Vagina (tissue), 2 donors: Measurements from ENCODE around the gene ST8SIA5. TPM values are rescaled to one million over a fixed set of nuclear protein-coding genes. Genes with fewer than 3 reads are reported as not detected.
"Not testable (repeated sequence)": the region's sequence is repeated elsewhere in the genome, so short reads cannot be mapped to it uniquely, and the experiment has no call there.

Source experiments
- DNase-seq, 2 donors: peaks; one replicate each; pipeline ENCODE4 v3.0.0-alpha.2; 2017; ENCODE audit errors: extremely low spot score in 2 of 2
- H3K27ac ChIP-seq: fragments of 200-600 bp; sonication (generic); one replicate; pipeline ENCODE4 v1.5.1; 2019
- H3K27me3 ChIP-seq: fragments of 200-600 bp; sonication (generic); one replicate; pipeline ENCODE4 v1.5.1; 2019
- H3K36me3 ChIP-seq, 2 donors: fragments of 200-600 bp; sonication (generic); one replicate each; pipeline ENCODE4 v1.5.1; 2017 to 2019
- H3K4me1 ChIP-seq: fragments of 200-600 bp; sonication (generic); one replicate; pipeline ENCODE4 v1.5.1; 2019
- H3K4me3 ChIP-seq, 2 donors: fragments of 200-600 bp; sonication (generic); 1 replicate in 1 of 2; 2 replicates in 1 of 2; pipeline ENCODE4 v1.5.1; 2016 to 2019
- H3K9me3 ChIP-seq: fragments of 200-600 bp; sonication (generic); one replicate; pipeline ENCODE4 v1.5.1; 2019
- CTCF ChIP-seq, 3 experiments: fragments of 450-650 bp in 2 of 3; fragments of 200-600 bp in 1 of 3; sonication (generic) in 1 of 3; IDR thresholded peaks; one replicate each; pipeline ENCODE4 v1.5.1; 2017 to 2019; ENCODE audit warnings: antibody characterized with exemption in 3 of 3, mild to moderate bottlenecking in 2 of 3, moderate library complexity in 2 of 3
- POLR2A ChIP-seq, 2 donors: fragments of 450-650 bp; IDR thresholded peaks; one replicate each; pipeline ENCODE4 v1.6.1; 2017; ENCODE audit warnings: antibody characterized with exemption in 2 of 2, mild to moderate bottlenecking in 2 of 2, moderate library complexity in 2 of 2
- POLR2AphosphoS5 ChIP-seq, 2 donors: sonication (generic); formaldehyde crosslinking; IDR thresholded peaks; one replicate each; pipeline ENCODE4 v1.9.0; 2017; ENCODE audit warnings: antibody characterized with exemption in 2 of 2, mild to moderate bottlenecking in 2 of 2, low read depth in 1 of 2; ENCODE audit not compliant: insufficient read depth in 1 of 2
- intact Hi-C: fragments of 100-400 bp; cut with DNase I; formaldehyde crosslinking; loops from one replicate; pipeline ENCODE4 v1.15.1; 2023
- total RNA-seq: library from RNA; depleted of rRNA; stranded (reverse); fragments of >200 nt; gene quantifications from one replicate; pipeline ENCODE4 v1.2.3, GENCODE V29; 2016

The ST8SIA5 gene
- total RNA-seq, result not detected

GRCh38 chr18:46756559-46757201 lies at the start of gene ST8SIA5:
Gene ST8SIA5, minus strand, starts transcription at chr18:46757053. Its CDS starts 545 bp downstream, at chr18:46756508.
- H3K9me3 ChIP-seq, result no peaks in the 10 kb centered on the region
- H3K36me3 ChIP-seq, result no peaks in the 10 kb centered on the region
- peak within 1 kb of the TSS; percentile 16 to 22 for H3K4me3 ChIP-seq
- H3K4me1 ChIP-seq, result peaks cover 23% of the 10 kb centered on the region
- intact Hi-C loops, result no loop called here
- H3K27me3 ChIP-seq, result peaks cover 8% of the 10 kb centered on the region
- H3K27ac ChIP-seq, result no peak within 1 kb of the TSS
- DNase-seq, result no peak
- TF ChIP-seq POLR2AphosphoS5 (IDR thresholded peaks at IDR 0.05; ENCODE audit: insufficient read depth in 1 of 2, low read depth in 1 of 2), result no peak
- TF ChIP-seq CTCF (IDR thresholded peaks at IDR 0.05), result no peak
- TF ChIP-seq POLR2A (IDR thresholded peaks at IDR 0.05), result no peak

DNA sequence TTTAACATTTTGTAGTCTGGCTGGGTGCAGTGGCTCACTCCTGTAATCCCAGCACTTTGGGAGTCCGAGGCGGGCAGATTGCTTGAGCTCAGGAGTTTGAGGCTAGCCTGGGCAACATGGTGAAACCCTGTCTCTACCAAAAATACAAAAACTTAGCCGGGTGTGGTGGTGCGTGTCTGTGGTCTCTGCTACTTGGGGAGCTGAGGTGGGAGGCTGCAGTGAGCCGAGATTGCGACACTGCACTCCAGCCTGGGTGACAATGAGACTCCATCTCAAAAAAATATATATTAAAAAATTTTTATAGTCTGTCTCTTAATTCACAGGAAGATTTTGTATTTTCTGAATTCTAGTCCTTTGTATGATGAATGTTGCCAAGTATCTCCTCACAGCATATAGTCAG lies 39.1 kb upstream of the ST8SIA5 start:
- H3K27me3 ChIP-seq, DNase-seq, intact Hi-C loops: not testable (repeated sequence)

DNA sequence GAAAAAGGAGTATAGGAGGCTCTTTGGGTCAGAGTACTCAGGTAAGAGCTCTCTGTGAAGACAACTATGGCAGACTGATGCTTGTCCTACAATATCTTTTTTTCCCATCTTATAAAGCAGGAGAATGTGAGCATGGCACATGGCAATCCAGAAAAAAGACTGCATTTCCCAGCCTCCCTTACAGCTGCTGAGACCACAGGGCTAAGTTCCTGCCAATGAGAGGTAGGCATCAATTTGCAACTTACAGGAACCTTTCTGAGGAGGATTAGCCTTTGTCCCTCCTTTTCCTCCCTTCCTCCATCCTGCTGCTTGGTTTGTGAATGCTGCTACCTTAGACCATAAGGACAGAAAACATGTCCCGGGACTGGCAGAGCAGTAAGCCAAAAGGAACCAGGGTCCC lies 37.8 kb upstream of the ST8SIA5 start:
- no peak for DNase-seq
- Histone ChIP-seq H3K27me3 (no peaks in the 10 kb centered on the region), H3K36me3 (no peaks in the 10 kb centered on the region), H3K4me1 (no peaks in the 10 kb centered on the region), H3K4me3 (no peak overlapping the region), H3K27ac (no peak overlapping the region), H3K9me3 (no peaks in the 10 kb centered on the region)
- TF ChIP-seq POLR2AphosphoS5 (IDR thresholded peaks at IDR 0.05; ENCODE audit: insufficient read depth in 1 of 2, low read depth in 1 of 2) (no peak), POLR2A (IDR thresholded peaks at IDR 0.05) (no peak), CTCF (IDR thresholded peaks at IDR 0.05) (no peak)
- intact Hi-C loops, result no loop called here

More for the DNA sequence above, 39.1 kb upstream of the ST8SIA5 start:
- H3K4me3 ChIP-seq, H3K36me3 ChIP-seq, H3K27ac ChIP-seq, H3K9me3 ChIP-seq, H3K4me1 ChIP-seq: not testable (repeated sequence)

GRCh38 chr18:46793565-46793964 lies 36.7 kb upstream of the ST8SIA5 start:
- H3K4me3 ChIP-seq, result no peak overlapping the region
- no peaks in the 10 kb centered on the region for H3K36me3 ChIP-seq
- H3K4me1 ChIP-seq, result no peaks in the 10 kb centered on the region
- H3K27me3 ChIP-seq, result no peaks in the 10 kb centered on the region
- intact Hi-C loops, result no loop called here
- no peak for DNase-seq
- no peak overlapping the region for H3K27ac ChIP-seq
- H3K9me3 ChIP-seq, result no peaks in the 10 kb centered on the region
- no peak for TF ChIP-seq POLR2A (IDR thresholded peaks at IDR 0.05)
- TF ChIP-seq POLR2AphosphoS5 (IDR thresholded peaks at IDR 0.05; ENCODE audit: insufficient read depth in 1 of 2, low read depth in 1 of 2), result no peak
- TF ChIP-seq CTCF (IDR thresholded peaks at IDR 0.05), result no peak

GRCh38 chr18:46789088-46789487 lies 32.2 kb upstream of the ST8SIA5 start:
- intact Hi-C loops, result no loop called here
- no peak for TF ChIP-seq CTCF (IDR thresholded peaks at IDR 0.05)
- no peak for TF ChIP-seq POLR2A (IDR thresholded peaks at IDR 0.05)
- no peak for DNase-seq
- Histone ChIP-seq H3K36me3 (no peaks in the 10 kb centered on the region), H3K27ac (no peak overlapping the region), H3K4me1 (no peaks in the 10 kb centered on the region), H3K9me3 (no peaks in the 10 kb centered on the region), H3K27me3 (no peaks in the 10 kb centered on the region), H3K4me3 (no peak overlapping the region)
